NCI-H2227 (cell line): ENCODE data around the gene MICAL3.

Experiments
- DNase-seq: peaks from one replicate; lab custom pipeline; 2025; ENCODE audit not compliant: unreplicated experiment; lab: John Stamatoyannopoulos, UW

MICAL3 gene

GRCh38 chr22:17823964-17824363 lies 200.4 kb downstream of the MICAL3 start:
- no peak for DNase-seq

- DNase-seq: no peak
Measured at GRCh38 chr22:17823226-17823625, 201.1 kb downstream of the MICAL3 start.

- no peak for DNase-seq
Measured at GRCh38 chr22:17822087-17822486, 202.3 kb downstream of the MICAL3 start.

GRCh38 chr22:17820879-17821439 lies 203.4 kb downstream of the MICAL3 start:
- no peak for DNase-seq

GRCh38 chr22:17818649-17819048 lies 205.7 kb downstream of the MICAL3 start:
- DNase-seq: no peak

- no peak for DNase-seq
Measured at GRCh38 chr22:17818180-17818579, 206.2 kb downstream of the MICAL3 start.

- no peak for DNase-seq
Measured at GRCh38 chr22:17817511-17818065, 206.8 kb downstream of the MICAL3 start.

GRCh38 chr22:17817079-17817478 lies 207.3 kb downstream of the MICAL3 start:
- DNase-seq: no peak

- no peak for DNase-seq
Measured at GRCh38 chr22:17816649-17817048, 207.7 kb downstream of the MICAL3 start.

- DNase-seq: no peak
Measured at GRCh38 chr22:17815703-17816254, 208.6 kb downstream of the MICAL3 start.

GRCh38 chr22:17814830-17815229 lies 209.5 kb downstream of the MICAL3 start:
- no peak for DNase-seq

GRCh38 chr22:17814084-17814483 lies 210.3 kb downstream of the MICAL3 start:
- DNase-seq: no peak

- no peak for DNase-seq
Measured at GRCh38 chr22:17811119-17811518, 213.2 kb downstream of the MICAL3 start.

- no peak for DNase-seq
Measured at GRCh38 chr22:17810570-17811116, 213.7 kb downstream of the MICAL3 start.

- DNase-seq: no peak
Measured at GRCh38 chr22:17808693-17809403, 215.5 kb downstream of the MICAL3 start.

GRCh38 chr22:17807578-17808410 lies 216.6 kb downstream of the MICAL3 start:
- DNase-seq: no peak

- no peak for DNase-seq
Measured at GRCh38 chr22:17807086-17807485, 217.3 kb downstream of the MICAL3 start.

- DNase-seq: no peak
Measured at GRCh38 chr22:17806437-17806836, 217.9 kb downstream of the MICAL3 start.

GRCh38 chr22:17804331-17805080 lies 219.9 kb downstream of the MICAL3 start:
- no peak for DNase-seq

GRCh38 chr22:17803609-17804270 lies 220.6 kb downstream of the MICAL3 start:
- no peak for DNase-seq
